Subcutaneous adipose tissue (tissue), 4 donors: Measurements from ENCODE around the gene TBC1D17. TPM values are rescaled to one million over a fixed set of nuclear protein-coding genes. Genes with fewer than 3 reads are reported as not detected.

Experiments
- CTCF ChIP-seq: fragments of 450-650 bp; IDR thresholded peaks from one replicate; pipeline ENCODE4 v1.5.1; 2016; ENCODE audit warnings: low read depth, mild to moderate bottlenecking, control low read depth, antibody characterized with exemption, moderate library complexity
- total RNA-seq, 4 donors: library from RNA; depleted of rRNA; stranded (reverse); fragments of >200 nt; gene quantifications; one replicate each; pipeline ENCODE4 v1.1.0, GENCODE V29; 2016

Gene TBC1D17
- total RNA-seq, 4 donors from 2014 or later: 19.2 to 60.8 (median 29.1) TPM

GRCh38 chr19:49913720-49914119 is 36.2 kb downstream of the TBC1D17 start:
- TF ChIP-seq CTCF: no peak

GRCh38 chr19:49915271-49915670 is 37.8 kb downstream of the TBC1D17 start:
- no peak for TF ChIP-seq CTCF

- TF ChIP-seq CTCF: no peak
Observed at GRCh38 chr19:49916839-49917733, 39.6 kb downstream of the TBC1D17 start.

DNA sequence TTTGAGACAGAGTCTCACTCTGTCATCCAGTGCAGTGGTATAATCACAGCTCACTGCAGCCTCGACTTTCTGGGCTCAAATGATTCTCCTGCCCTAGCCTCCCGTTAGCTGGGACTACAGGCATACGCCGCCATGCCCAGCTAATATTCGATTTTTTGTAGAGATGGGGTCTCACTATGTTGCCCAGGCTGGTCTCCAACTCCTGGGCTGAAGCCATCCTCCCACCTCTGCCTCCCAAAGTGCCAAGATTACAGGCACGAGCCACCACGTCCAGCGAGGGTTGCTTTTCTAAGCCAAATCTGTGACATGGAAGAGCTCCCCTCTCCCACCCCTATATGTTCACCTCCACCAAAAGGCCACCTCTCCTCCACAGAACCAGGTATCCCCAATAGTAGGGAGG is 40.6 kb downstream of the TBC1D17 start:
- no peak for TF ChIP-seq CTCF

DNA sequence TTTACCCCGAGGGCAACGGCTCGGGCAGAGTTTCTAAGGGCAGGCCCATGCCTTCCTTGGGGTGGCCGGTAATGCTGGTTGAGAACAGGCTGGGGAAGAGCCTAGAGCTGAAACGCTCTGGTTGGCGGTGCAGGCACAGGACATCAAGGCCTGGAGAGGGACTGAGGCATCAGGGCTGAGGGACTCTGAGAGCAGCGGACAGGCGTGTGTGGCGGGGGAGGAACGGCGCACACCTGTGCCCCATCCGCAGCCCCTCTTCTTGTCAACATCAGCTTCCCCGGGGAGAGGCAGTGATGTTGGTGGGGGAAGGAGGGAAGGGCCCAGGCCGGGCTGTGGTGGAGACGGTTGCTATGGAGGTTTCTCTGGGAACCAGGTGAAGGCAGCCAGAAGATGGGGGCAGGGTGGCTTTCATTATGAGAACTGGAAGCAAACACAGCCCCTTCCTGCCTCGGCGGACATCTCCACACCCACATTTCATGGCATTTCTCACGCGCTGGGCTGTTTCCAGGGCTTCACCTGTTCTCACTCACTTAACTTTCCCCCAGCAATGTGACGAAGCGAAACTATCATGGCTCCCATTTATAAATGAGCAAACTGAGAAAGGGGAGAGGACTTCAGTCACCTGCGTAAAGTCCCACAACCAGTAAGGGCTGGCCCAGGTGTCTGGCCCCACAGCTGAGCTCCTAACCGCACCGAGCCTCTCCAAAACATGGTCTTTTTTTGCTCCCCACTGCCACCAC is 43.3 kb downstream of the TBC1D17 start:
- TF ChIP-seq CTCF: no peak

GRCh38 chr19:49921871-49922795 is 44.6 kb downstream of the TBC1D17 start:
- TF ChIP-seq CTCF: no peak
